Measurements from ENCODE around the gene COL25A1. TPM values are rescaled to one million over a fixed set of nuclear protein-coding genes. Genes with fewer than 3 reads are reported as not detected.

Gene COL25A1
- total RNA-seq, 1 experiment from 2014 or later = 4.2 TPM

DNA sequence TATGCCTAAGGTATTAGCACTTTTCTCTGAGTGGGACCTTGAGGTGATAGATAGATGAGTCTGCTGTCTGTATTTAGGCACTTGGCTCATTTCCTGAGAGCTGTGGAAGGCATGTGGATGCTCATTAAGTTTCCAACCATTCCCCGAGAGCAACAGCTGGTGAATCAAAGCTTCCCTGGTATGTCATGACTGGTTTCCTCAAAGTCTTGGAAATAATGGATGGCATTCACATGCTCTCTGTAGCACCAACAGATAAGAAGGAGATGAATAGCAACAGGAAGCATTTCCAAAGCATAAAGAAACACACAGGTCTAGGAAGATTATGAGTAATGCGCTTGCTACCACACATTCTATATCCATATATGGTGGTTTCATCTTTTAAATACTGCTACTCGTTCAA is 421.3 kb downstream of the COL25A1 start:
- H3K27me3 Mint-ChIP-seq (ENCODE audit: low read depth) = no peaks in the 10 kb centered on the region
- no peak overlapping the region for H3K9ac ChIP-seq (ENCODE audit: extremely low read depth, insufficient read length, low read length)
- no peak overlapping the region for H3K14ac ChIP-seq (ENCODE audit: insufficient read depth, low read length)
- H3K23ac ChIP-seq (ENCODE audit: insufficient read length, low read depth, low read length) = no peak overlapping the region
- H3T11ph ChIP-seq (ENCODE audit: low read length) = no peak overlapping the region
- H3K4me1 Mint-ChIP-seq = peaks cover 42 to 44% of the 10 kb centered on the region in 2 experiments
- H3K4me2 ChIP-seq (ENCODE audit: insufficient read depth, insufficient read length, low read length) = no peak overlapping the region
- no peaks in the 10 kb centered on the region for H3K9me3 Mint-ChIP-seq
- no peaks in the 10 kb centered on the region for H3K79me1 ChIP-seq (ENCODE audit: insufficient read depth, low read depth, low read length, poor library complexity, severe bottlenecking)
- no peak overlapping the region for H3K18ac ChIP-seq (ENCODE audit: insufficient read length, low read depth, low read length)
- H3K9me3 ChIP-seq (ENCODE audit: control insufficient read depth, low read depth, low read length) = no peaks in the 10 kb centered on the region
- H3K4ac ChIP-seq (ENCODE audit: low read depth, low read length) = no peak overlapping the region
- no peak overlapping the region for H3K56ac ChIP-seq (ENCODE audit: insufficient read length, low read depth, low read length)
- no peak overlapping the region for H2BK20ac ChIP-seq (ENCODE audit: low read depth, low read length, poor library complexity, severe bottlenecking)
- H3K27me3 ChIP-seq (ENCODE audit: insufficient read depth, low read length) = no peaks in the 10 kb centered on the region
- no peak overlapping the region for H2BK5ac ChIP-seq (ENCODE audit: insufficient read length, low read length)
- no peak overlapping the region for H4K8ac ChIP-seq (replicated peaks; ENCODE audit: insufficient read length, low read depth, low read length)
- DNase-seq = no peak
- H2BK15ac ChIP-seq (ENCODE audit: low read depth, low read length) = no peak overlapping the region
- no peaks in the 10 kb centered on the region for H3K79me2 ChIP-seq (ENCODE audit: insufficient read depth, low read length)
- H3K36me3 Mint-ChIP-seq (ENCODE audit: insufficient read depth in 1 of 3, low read depth in 3 of 3) = no peaks in the 10 kb centered on the region
- peaks cover 4% of the 10 kb centered on the region for H3K4me1 ChIP-seq (ENCODE audit: insufficient read depth, low read length)
- no peaks in the 10 kb centered on the region for H4K20me1 ChIP-seq (ENCODE audit: control insufficient read depth, insufficient read depth, insufficient read length)
- no peak overlapping the region for H4K91ac ChIP-seq (ENCODE audit: insufficient read length, low read depth, low read length)
- H4K5ac ChIP-seq (ENCODE audit: insufficient read length, low read depth, low read length) = no peak overlapping the region
- WGBS (ENCODE audit: extremely low coverage, insufficient read length, low lambda C conversion rate) = no CpG with 5 or more reads among the region's 3 CpGs
- H2AK5ac ChIP-seq (ENCODE audit: insufficient read length, low read length) = no peak overlapping the region
- H3K4me3 Mint-ChIP-seq = no peak overlapping the region
- no peak overlapping the region for H2AFZ ChIP-seq (ENCODE audit: low read length)
- H3K27ac ChIP-seq (ENCODE audit: insufficient read length, low read depth, low read length) = no peak overlapping the region
- H3K27ac Mint-ChIP-seq = no peak overlapping the region
- H3K23me2 ChIP-seq (ENCODE audit: insufficient read length, low read depth, low read length, poor library complexity, severe bottlenecking) = no peaks in the 10 kb centered on the region
- no peak overlapping the region for H2BK120ac ChIP-seq (ENCODE audit: low read depth, low read length, poor library complexity, severe bottlenecking)
- TF ChIP-seq, protein P1, sequence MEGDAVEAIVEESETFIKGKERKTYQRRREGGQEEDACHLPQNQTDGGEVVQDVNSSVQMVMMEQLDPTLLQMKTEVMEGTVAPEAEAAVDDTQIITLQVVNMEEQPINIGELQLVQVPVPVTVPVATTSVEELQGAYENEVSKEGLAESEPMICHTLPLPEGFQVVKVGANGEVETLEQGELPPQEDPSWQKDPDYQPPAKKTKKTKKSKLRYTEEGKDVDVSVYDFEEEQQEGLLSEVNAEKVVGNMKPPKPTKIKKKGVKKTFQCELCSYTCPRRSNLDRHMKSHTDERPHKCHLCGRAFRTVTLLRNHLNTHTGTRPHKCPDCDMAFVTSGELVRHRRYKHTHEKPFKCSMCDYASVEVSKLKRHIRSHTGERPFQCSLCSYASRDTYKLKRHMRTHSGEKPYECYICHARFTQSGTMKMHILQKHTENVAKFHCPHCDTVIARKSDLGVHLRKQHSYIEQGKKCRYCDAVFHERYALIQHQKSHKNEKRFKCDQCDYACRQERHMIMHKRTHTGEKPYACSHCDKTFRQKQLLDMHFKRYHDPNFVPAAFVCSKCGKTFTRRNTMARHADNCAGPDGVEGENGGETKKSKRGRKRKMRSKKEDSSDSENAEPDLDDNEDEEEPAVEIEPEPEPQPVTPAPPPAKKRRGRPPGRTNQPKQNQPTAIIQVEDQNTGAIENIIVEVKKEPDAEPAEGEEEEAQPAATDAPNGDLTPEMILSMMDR (conservative IDR thresholded peaks at IDR 0.05) = no peak
- no peak overlapping the region for H2BK12ac ChIP-seq (ENCODE audit: insufficient read length, low read depth, low read length)
